ENCODE data around the gene MRPL2.
"Not testable (repeated sequence)": the region's sequence is repeated elsewhere in the genome, so short reads cannot be mapped to it uniquely, and the experiment has no call there.

Gene MRPL2

GRCh38 chr6:43086022-43086658 is 26.9 kb upstream of the MRPL2 start:
- no peak for DNase-seq (ENCODE audit: low spot score)
- ChIA-PET CTCF (no interaction called here), POLR2A (ENCODE audit: low non-redundant PET) (interaction anchor here (1.2 kb wide), 1 partner anchor 10 kb away, joined by 8 read pairs; no protein-coding TSS in a partner anchor)
- peak overlapping the region; percentile 28; the same call in 1 of the 2 replicates for H3K27ac ChIP-seq
- TF ChIP-seq CTCF (conservative IDR thresholded peaks at IDR 0.05; ENCODE audit: low read depth) = no peak

- ChIA-PET POLR2A (ENCODE audit: low non-redundant PET) (no interaction called here), CTCF (interaction anchor here (0.6 to 1.6 kb wide), 3 partner anchors 19 to 61 kb away, joined by 3 to 4 read pairs (median 4); no protein-coding TSS in a partner anchor)
- TF ChIP-seq CTCF (conservative IDR thresholded peaks at IDR 0.05; ENCODE audit: low read depth) = no peak
- no peak for DNase-seq (ENCODE audit: low spot score)
- peak overlapping the region; percentile 8; the same call in 1 of the 2 replicates for H3K27ac ChIP-seq
Measured at GRCh38 chr6:43082806-43083655, 23.8 kb upstream of the MRPL2 start.

- H3K27ac ChIP-seq; DNase-seq (ENCODE audit: low spot score); POLR2A ChIA-PET (ENCODE audit: low non-redundant PET): not testable (repeated sequence)
- CTCF ChIA-PET = interaction anchor here (0.6 kb wide), 1 partner anchor 11 kb away, joined by 3 read pairs; no protein-coding TSS in a partner anchor
Measured at GRCh38 chr6:43081922-43082321, 22.7 kb upstream of the MRPL2 start.

- no peak for TF ChIP-seq CTCF (conservative IDR thresholded peaks at IDR 0.05; ENCODE audit: low read depth)
- ChIA-PET CTCF (no interaction called here), POLR2A (ENCODE audit: low non-redundant PET) (interaction anchor here (0.5 kb wide), 1 partner anchor 13 kb away, joined by 5 read pairs; no protein-coding TSS in a partner anchor)
- no peak for DNase-seq (ENCODE audit: low spot score)
- no peak overlapping the region for H3K27ac ChIP-seq
Measured at GRCh38 chr6:43081043-43081442, 21.8 kb upstream of the MRPL2 start.

- H3K27ac ChIP-seq = no peak overlapping the region
- ChIA-PET POLR2A (ENCODE audit: low non-redundant PET) (interaction anchor here (0.6 kb wide), 1 partner anchor 405 kb away, joined by 5 read pairs; no protein-coding TSS in a partner anchor), CTCF (interaction anchor here (0.7 kb wide), 1 partner anchor 1206 kb away, joined by 3 read pairs; no protein-coding TSS in a partner anchor)
- no peak for TF ChIP-seq CTCF (conservative IDR thresholded peaks at IDR 0.05; ENCODE audit: low read depth)
- no peak for DNase-seq (ENCODE audit: low spot score)
Measured at GRCh38 chr6:43078691-43079090, 19.5 kb upstream of the MRPL2 start.

- H3K27ac ChIP-seq = peak overlapping the region; percentile 83
- CTCF ChIA-PET = interaction anchor here (0.6 to 1.9 kb wide), 2 partner anchors 23 to 52 kb away, joined by 3 to 6 read pairs; no protein-coding TSS in a partner anchor
Measured at GRCh38 chr6:43077981-43078511, 18.8 kb upstream of the MRPL2 start.

More at GRCh38 chr6:43077981-43078511, 18.8 kb upstream of the MRPL2 start:
- TF ChIP-seq CTCF (conservative IDR thresholded peaks at IDR 0.05; ENCODE audit: low read depth) = no peak
- no peak for DNase-seq (ENCODE audit: low spot score)
- POLR2A ChIA-PET (ENCODE audit: low non-redundant PET) = no interaction called here

All from RWPE1 (cell line).